Stimulated activated naive B cell treated with anti-CD40 and anti-IgM and Interleukin-4, amounts not matched to agents 10 μg/mL and 1 μg/mL and 100 μg/mL, for 72 hours (primary cell): ENCODE data around the gene ADGRV1.

Source experiments
- ATAC-seq, 2 donors: fragments of 150-1000 bp; cut with Tn5 transposase; replicated peaks; 2 replicates each; pipeline ENCODE4 v1.10.0; 2021; ENCODE audit warnings: moderate library complexity in 1 of 2
- DNase-seq: peaks from one replicate; pipeline ENCODE4 v3.0.0; 2021
- H3K27ac Mint-ChIP-seq: one replicate; pipeline ENCODE4 v1.8.0; 2022; ENCODE audit warnings: mild to moderate bottlenecking, mixed read lengths
- H3K27me3 Mint-ChIP-seq, 2 donors: one replicate each; pipeline ENCODE4 v1.8.0; 2022; ENCODE audit warnings: mixed read lengths in 2 of 2
- H3K36me3 Mint-ChIP-seq, 2 donors: one replicate each; pipeline ENCODE4 v1.8.0; 2022; ENCODE audit warnings: mixed read lengths in 2 of 2, mild to moderate bottlenecking in 1 of 2
- H3K4me1 Mint-ChIP-seq, 2 donors: one replicate each; pipeline ENCODE4 v1.8.0; 2022; ENCODE audit warnings: mixed read lengths in 2 of 2, mild to moderate bottlenecking in 1 of 2
- H3K4me3 Mint-ChIP-seq, 2 donors: one replicate each; pipeline ENCODE4 v1.8.0; 2022; ENCODE audit warnings: mild to moderate bottlenecking in 2 of 2, mixed read lengths in 2 of 2, moderate library complexity in 1 of 2
- H3K9me3 Mint-ChIP-seq, 2 donors: one replicate each; pipeline ENCODE4 v1.8.0; 2022; ENCODE audit warnings: mixed read lengths in 2 of 2, mild to moderate bottlenecking in 1 of 2

Gene ADGRV1

GRCh38 chr5:90558344-90559192, at the start of gene ADGRV1:
TSS of gene ADGRV1 (plus strand) at chr5:90558797. CDS start at chr5:90558896, 99 bp downstream.
- Mint-ChIP-seq H3K27me3 (peaks cover 28 to 64% of the 10 kb centered on the region in 2 donors), H3K27ac (no peak within 1 kb of the TSS), H3K9me3 (no peaks in the 10 kb centered on the region), H3K4me1 (peaks cover 10 to 14% of the 10 kb centered on the region in 2 donors), H3K36me3 (no peaks in the 10 kb centered on the region), H3K4me3 (peak within 1 kb of the TSS; percentile 79 to 85)
- ATAC-seq (peak; percentile 57 to 63), DNase-seq (no peak)

GRCh38 chr5:90510438-90510837, 48.2 kb upstream of the ADGRV1 start:
- Mint-ChIP-seq H3K4me1 (peaks cover 0 to 2% of the 10 kb centered on the region in 2 donors), H3K27me3 (no peaks in the 10 kb centered on the region), H3K27ac (no peak overlapping the region), H3K4me3 (no peak overlapping the region), H3K36me3 (peaks cover 24 to 31% of the 10 kb centered on the region in 2 donors), H3K9me3 (no peaks in the 10 kb centered on the region)
- no peak for DNase-seq
- no peak for ATAC-seq

GRCh38 chr5:90514520-90514919, 44.1 kb upstream of the ADGRV1 start:
- peaks cover 18 to 24% of the 10 kb centered on the region in 2 donors for H3K36me3 Mint-ChIP-seq

GRCh38 chr5:90518661-90519060, 39.9 kb upstream of the ADGRV1 start:
- Mint-ChIP-seq H3K4me1 (peaks cover 10 to 17% of the 10 kb centered on the region in 2 donors), H3K27me3 (no peaks in the 10 kb centered on the region), H3K4me3 (no peak overlapping the region), H3K36me3 (peaks cover 33 to 51% of the 10 kb centered on the region in 2 donors), H3K9me3 (no peaks in the 10 kb centered on the region), H3K27ac (no peak overlapping the region)
- DNase-seq: no peak
- no peak for ATAC-seq

More at GRCh38 chr5:90514520-90514919, 44.1 kb upstream of the ADGRV1 start:
- H3K9me3 Mint-ChIP-seq: no peaks in the 10 kb centered on the region
- ATAC-seq (no peak), DNase-seq (no peak)
- no peaks in the 10 kb centered on the region for H3K27me3 Mint-ChIP-seq
- no peak overlapping the region for H3K4me3 Mint-ChIP-seq
- H3K4me1 Mint-ChIP-seq: peaks cover 7 to 10% of the 10 kb centered on the region in 2 donors
- H3K27ac Mint-ChIP-seq: no peak overlapping the region

- no peak for ATAC-seq
- no peak for DNase-seq
- Mint-ChIP-seq H3K27me3 (no peaks in the 10 kb centered on the region), H3K27ac (no peak overlapping the region), H3K36me3 (peaks cover 33 to 51% of the 10 kb centered on the region in 2 donors), H3K4me3 (no peak overlapping the region), H3K9me3 (no peaks in the 10 kb centered on the region), H3K4me1 (peaks cover 10 to 17% of the 10 kb centered on the region in 2 donors)
These were observed 39.5 kb upstream of the ADGRV1 start for GRCh38 chr5:90519081-90519480.

- H3K27me3 Mint-ChIP-seq: peaks cover 8 to 12% of the 10 kb centered on the region in 2 donors
- peak overlapping the region; percentile 96 for H3K27ac Mint-ChIP-seq
- H3K4me3 Mint-ChIP-seq: peak overlapping the region; percentile 92 to 98
- DNase-seq (no peak), ATAC-seq (peak; percentile 6 to 14)
- peaks cover 14 to 16% of the 10 kb centered on the region in 2 donors for H3K36me3 Mint-ChIP-seq
- peaks cover 13 to 24% of the 10 kb centered on the region in 2 donors for H3K4me1 Mint-ChIP-seq
- no peaks in the 10 kb centered on the region for H3K9me3 Mint-ChIP-seq
These were observed 29.9 kb upstream of the ADGRV1 start for GRCh38 chr5:90528601-90529193.

GRCh38 chr5:90529194-90529938, 29.2 kb upstream of the ADGRV1 start, which contains the start of gene LYSMD3:
TSS of gene LYSMD3 (minus strand) at chr5:90529584. CDS start at chr5:90525289, 4,295 bp downstream.
- peak within 1 kb of the TSS; percentile 96 for H3K27ac Mint-ChIP-seq
- H3K36me3 Mint-ChIP-seq: peaks cover 14 to 16% of the 10 kb centered on the region in 2 donors
- peak; percentile 93 for DNase-seq
- H3K4me3 Mint-ChIP-seq: peak within 1 kb of the TSS; percentile 92 to 98
- H3K4me1 Mint-ChIP-seq: peaks cover 13 to 24% of the 10 kb centered on the region in 2 donors
- H3K9me3 Mint-ChIP-seq: no peaks in the 10 kb centered on the region
- H3K27me3 Mint-ChIP-seq: peaks cover 11 to 17% of the 10 kb centered on the region in 2 donors
- peak; percentile 89 to 92 for ATAC-seq

- Mint-ChIP-seq H3K9me3 (no peaks in the 10 kb centered on the region), H3K4me1 (peaks cover 12 to 24% of the 10 kb centered on the region in 2 donors), H3K27me3 (peaks cover 12 to 20% of the 10 kb centered on the region in 2 donors), H3K4me3 (peak overlapping the region; percentile 92 to 98), H3K36me3 (peaks cover 10% of the 10 kb centered on the region in 2 donors), H3K27ac (peak overlapping the region; percentile 96)
- ATAC-seq: peak; percentile 69 to 72
- no peak for DNase-seq
These were observed 28.5 kb upstream of the ADGRV1 start for GRCh38 chr5:90529939-90530677.

- no peaks in the 10 kb centered on the region for H3K9me3 Mint-ChIP-seq
- H3K4me3 Mint-ChIP-seq: no peak overlapping the region
- peaks cover 8 to 9% of the 10 kb centered on the region in 2 donors for H3K36me3 Mint-ChIP-seq
- no peak for ATAC-seq
- H3K4me1 Mint-ChIP-seq: peaks cover 12 to 24% of the 10 kb centered on the region in 2 donors
- H3K27me3 Mint-ChIP-seq: peaks cover 20 to 28% of the 10 kb centered on the region in 2 donors
- H3K27ac Mint-ChIP-seq: no peak overlapping the region
- DNase-seq: no peak
These were observed 27.7 kb upstream of the ADGRV1 start for GRCh38 chr5:90530736-90531487.

GRCh38 chr5:90533794-90534193, 24.8 kb upstream of the ADGRV1 start:
- Mint-ChIP-seq H3K27me3 (peaks cover 23 to 36% of the 10 kb centered on the region in 2 donors), H3K36me3 (no peaks in the 10 kb centered on the region), H3K27ac (no peak overlapping the region), H3K4me3 (no peak overlapping the region), H3K4me1 (no peaks in the 10 kb centered on the region), H3K9me3 (no peaks in the 10 kb centered on the region)
- no peak for ATAC-seq
- DNase-seq: no peak

GRCh38 chr5:90534922-90535321, 23.7 kb upstream of the ADGRV1 start:
- ATAC-seq (no peak), DNase-seq (no peak)
- Mint-ChIP-seq H3K4me3 (no peak overlapping the region), H3K27me3 (peaks cover 28 to 42% of the 10 kb centered on the region in 2 donors), H3K36me3 (no peaks in the 10 kb centered on the region), H3K27ac (no peak overlapping the region), H3K9me3 (no peaks in the 10 kb centered on the region), H3K4me1 (no peaks in the 10 kb centered on the region)

GRCh38 chr5:90542827-90543519, 15.6 kb upstream of the ADGRV1 start:
- no peak for DNase-seq
- H3K27ac Mint-ChIP-seq: no peak overlapping the region
- H3K4me1 Mint-ChIP-seq: no peaks in the 10 kb centered on the region
- no peaks in the 10 kb centered on the region for H3K36me3 Mint-ChIP-seq
- no peaks in the 10 kb centered on the region for H3K9me3 Mint-ChIP-seq
- no peak overlapping the region for H3K4me3 Mint-ChIP-seq
- ATAC-seq: no peak
- peaks cover 36 to 47% of the 10 kb centered on the region in 2 donors for H3K27me3 Mint-ChIP-seq
